CD4-positive, alpha-beta T cell (primary cell): Measurements from ENCODE around the gene DYNC2I2. TPM values are rescaled to one million over a fixed set of nuclear protein-coding genes. Genes with fewer than 3 reads are reported as not detected.

Experiments
- ATAC-seq: fragments of 200-7000 bp; cut with Tn5 transposase; one replicate; pipeline ENCODE4 v1.10.0; 2022; ENCODE audit warnings: mild to moderate bottlenecking; ENCODE audit not compliant: poor library complexity
- CTCF ChIA-PET: fragments of 350-600 bp; sonication (Branson Sonifier 250); formaldehyde crosslinking; loops from one replicate; lab custom pipeline; 2021; ENCODE audit warnings: antibody characterized with exemption, inconsistent platforms; lab: Charles Lee
- POLR2A ChIA-PET: fragments of 350-600 bp; sonication (Branson Sonifier 250); formaldehyde crosslinking; loops from one replicate; lab custom pipeline; 2021; ENCODE audit warnings: antibody characterized with exemption, inconsistent platforms; lab: Charles Lee
- DNase-seq, 14 experiments: peaks; one replicate each; pipeline ENCODE4 v3.0.0-alpha.2; 2013 to 2020; ENCODE audit warnings: mixed read lengths in 2 of 14
- H3K27ac ChIP-seq, 2 donors: one replicate each; pipeline versions ENCODE4 v1.5.1 to v1.7.0; 2013; ENCODE audit warnings: low read length in 2 of 2, low read depth in 1 of 2, mild to moderate bottlenecking in 1 of 2
- H3K27me3 ChIP-seq, 2 experiments: 1 replicate in 1 of 2; 2 replicates in 1 of 2; pipeline versions ENCODE4 v1.6.1 to v1.7.0; 2013; ENCODE audit warnings: low read length in 2 of 2, control low read depth in 1 of 2, mild to moderate bottlenecking in 1 of 2, moderate library complexity in 1 of 2; ENCODE audit not compliant: insufficient read depth in 2 of 2, control insufficient read depth in 1 of 2
- H3K36me3 ChIP-seq: one replicate; pipeline ENCODE4 v1.6.1; 2013; ENCODE audit warnings: low read length, control low read depth; ENCODE audit not compliant: insufficient read depth
- H3K4me1 ChIP-seq: one replicate; pipeline ENCODE4 v1.6.1; 2013; ENCODE audit warnings: low read length, control low read depth; ENCODE audit not compliant: insufficient read depth
- H3K4me3 ChIP-seq: one replicate; pipeline ENCODE4 v1.5.1; 2013; ENCODE audit warnings: mild to moderate bottlenecking, low read length, moderate library complexity
- H3K9me3 ChIP-seq, 2 experiments: 1 replicate in 1 of 2; 2 replicates in 1 of 2; pipeline versions ENCODE4 v1.6.1 to v1.7.0; 2013; ENCODE audit warnings: low read length in 2 of 2, mild to moderate bottlenecking in 2 of 2, control low read depth in 1 of 2, moderate library complexity in 1 of 2; ENCODE audit not compliant: control insufficient read depth in 1 of 2, insufficient read depth in 1 of 2
- H3K27ac Mint-ChIP-seq: one replicate; pipeline ENCODE4 v1.8.0; 2020; ENCODE audit warnings: mixed read lengths
- H3K27me3 Mint-ChIP-seq: one replicate; pipeline ENCODE4 v1.8.0; 2021; ENCODE audit warnings: mixed read lengths
- H3K36me3 Mint-ChIP-seq: one replicate; pipeline ENCODE4 v1.8.0; 2021; ENCODE audit warnings: low read depth, mixed read lengths
- H3K4me1 Mint-ChIP-seq: one replicate; pipeline ENCODE4 v1.8.0; 2021; ENCODE audit warnings: low read depth, mixed read lengths
- H3K4me3 Mint-ChIP-seq: one replicate; pipeline ENCODE4 v1.8.0; 2020; ENCODE audit warnings: mild to moderate bottlenecking, mixed read lengths
- H3K9me3 Mint-ChIP-seq: one replicate; pipeline ENCODE4 v1.8.0; 2020; ENCODE audit warnings: mixed read lengths
- intact Hi-C, 2 experiments: fragments of 100-400 bp; cut with DNase I in 1 of 2; cut with micrococcal nuclease in 1 of 2; formaldehyde crosslinking; loops; one replicate each; pipeline versions ENCODE4 v1.15.1 to v1.9.0; 2023 to 2025; cut with DNase I, micrococcal nuclease
- total RNA-seq, 174 experiments: library from RNA in 2 of 174; stranded (reverse) in 2 of 174; gene quantifications; one replicate each; pipeline ENCODE4 v1.2.3 and lab custom pipeline; 2021 to 2026
- TF ChIP-seq, protein P1 (sequence below): fragments of 200-600 bp; IDR thresholded peaks from one replicate; pipeline ENCODE4 v1.8.0; 2022; ENCODE audit warnings: antibody characterized with exemption, mild to moderate bottlenecking

DYNC2I2 gene
- total RNA-seq, 2 experiments from 2014 or later: 2.2 to 3.2 TPM

DNA sequence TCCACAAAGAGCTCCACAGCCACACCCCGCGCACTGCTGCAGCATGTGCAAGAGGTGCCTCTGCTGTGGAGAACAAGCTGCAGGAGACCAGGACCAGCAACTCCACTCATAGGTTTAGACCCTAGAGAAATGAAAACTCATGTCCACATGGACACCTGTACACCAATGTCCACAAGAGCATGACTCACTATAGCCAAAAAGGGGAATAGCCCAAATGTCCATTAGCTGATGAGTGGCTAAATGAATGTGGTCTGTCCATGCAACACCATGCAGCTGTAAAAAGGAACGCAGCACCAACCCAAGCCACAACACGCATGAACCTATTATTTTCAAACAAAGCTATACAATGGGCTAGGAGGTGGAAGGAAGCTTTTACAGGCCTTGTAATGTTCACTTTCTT lies 18.1 kb downstream of the DYNC2I2 start:
- Histone ChIP-seq H3K27ac (no peak overlapping the region), H3K4me1 (no peaks in the 10 kb centered on the region), H3K4me3 (no peak overlapping the region), H3K9me3 (no peaks in the 10 kb centered on the region), H3K27me3 (no peaks in the 10 kb centered on the region), H3K36me3 (peaks cover 7% of the 10 kb centered on the region)
- no peak for ATAC-seq
- Mint-ChIP-seq H3K27me3 (no peaks in the 10 kb centered on the region), H3K36me3 (peaks cover 2% of the 10 kb centered on the region), H3K27ac (no peak overlapping the region), H3K4me3 (no peak overlapping the region), H3K4me1 (no peaks in the 10 kb centered on the region), H3K9me3 (no peaks in the 10 kb centered on the region)
- DNase-seq: no peak
- TF ChIP-seq, protein P1, sequence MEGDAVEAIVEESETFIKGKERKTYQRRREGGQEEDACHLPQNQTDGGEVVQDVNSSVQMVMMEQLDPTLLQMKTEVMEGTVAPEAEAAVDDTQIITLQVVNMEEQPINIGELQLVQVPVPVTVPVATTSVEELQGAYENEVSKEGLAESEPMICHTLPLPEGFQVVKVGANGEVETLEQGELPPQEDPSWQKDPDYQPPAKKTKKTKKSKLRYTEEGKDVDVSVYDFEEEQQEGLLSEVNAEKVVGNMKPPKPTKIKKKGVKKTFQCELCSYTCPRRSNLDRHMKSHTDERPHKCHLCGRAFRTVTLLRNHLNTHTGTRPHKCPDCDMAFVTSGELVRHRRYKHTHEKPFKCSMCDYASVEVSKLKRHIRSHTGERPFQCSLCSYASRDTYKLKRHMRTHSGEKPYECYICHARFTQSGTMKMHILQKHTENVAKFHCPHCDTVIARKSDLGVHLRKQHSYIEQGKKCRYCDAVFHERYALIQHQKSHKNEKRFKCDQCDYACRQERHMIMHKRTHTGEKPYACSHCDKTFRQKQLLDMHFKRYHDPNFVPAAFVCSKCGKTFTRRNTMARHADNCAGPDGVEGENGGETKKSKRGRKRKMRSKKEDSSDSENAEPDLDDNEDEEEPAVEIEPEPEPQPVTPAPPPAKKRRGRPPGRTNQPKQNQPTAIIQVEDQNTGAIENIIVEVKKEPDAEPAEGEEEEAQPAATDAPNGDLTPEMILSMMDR: no peak
- intact Hi-C loops: no loop called here
- ChIA-PET POLR2A (interaction anchor here (0.6 to 1.3 kb wide), 4 partner anchors 13 to 50 kb away, joined by 3 to 4 read pairs (median 3); partner anchors contain the start of gene SET), CTCF (interaction anchor here (0.6 kb wide), 1 partner anchor 989 kb away, joined by 3 read pairs; no protein-coding TSS in a partner anchor)

GRCh38 chr9:128637656-128638055 lies 19.0 kb downstream of the DYNC2I2 start:
- Mint-ChIP-seq H3K4me3 (no peak overlapping the region), H3K9me3 (no peaks in the 10 kb centered on the region), H3K36me3 (peaks cover 11% of the 10 kb centered on the region), H3K27ac (no peak overlapping the region), H3K4me1 (no peaks in the 10 kb centered on the region), H3K27me3 (no peaks in the 10 kb centered on the region)
- DNase-seq: no peak
- Histone ChIP-seq H3K27me3 (no peaks in the 10 kb centered on the region), H3K4me1 (no peaks in the 10 kb centered on the region), H3K27ac (no peak overlapping the region), H3K36me3 (peaks cover 16% of the 10 kb centered on the region), H3K4me3 (no peak overlapping the region), H3K9me3 (no peaks in the 10 kb centered on the region)
- ChIA-PET POLR2A (interaction anchor here (0.6 kb wide), 1 partner anchor 157 kb away, joined by 4 read pairs; no protein-coding TSS in a partner anchor), CTCF (no interaction called here)
- TF ChIP-seq, protein P1: no peak
- intact Hi-C loops: no loop called here
- no peak for ATAC-seq

DNA sequence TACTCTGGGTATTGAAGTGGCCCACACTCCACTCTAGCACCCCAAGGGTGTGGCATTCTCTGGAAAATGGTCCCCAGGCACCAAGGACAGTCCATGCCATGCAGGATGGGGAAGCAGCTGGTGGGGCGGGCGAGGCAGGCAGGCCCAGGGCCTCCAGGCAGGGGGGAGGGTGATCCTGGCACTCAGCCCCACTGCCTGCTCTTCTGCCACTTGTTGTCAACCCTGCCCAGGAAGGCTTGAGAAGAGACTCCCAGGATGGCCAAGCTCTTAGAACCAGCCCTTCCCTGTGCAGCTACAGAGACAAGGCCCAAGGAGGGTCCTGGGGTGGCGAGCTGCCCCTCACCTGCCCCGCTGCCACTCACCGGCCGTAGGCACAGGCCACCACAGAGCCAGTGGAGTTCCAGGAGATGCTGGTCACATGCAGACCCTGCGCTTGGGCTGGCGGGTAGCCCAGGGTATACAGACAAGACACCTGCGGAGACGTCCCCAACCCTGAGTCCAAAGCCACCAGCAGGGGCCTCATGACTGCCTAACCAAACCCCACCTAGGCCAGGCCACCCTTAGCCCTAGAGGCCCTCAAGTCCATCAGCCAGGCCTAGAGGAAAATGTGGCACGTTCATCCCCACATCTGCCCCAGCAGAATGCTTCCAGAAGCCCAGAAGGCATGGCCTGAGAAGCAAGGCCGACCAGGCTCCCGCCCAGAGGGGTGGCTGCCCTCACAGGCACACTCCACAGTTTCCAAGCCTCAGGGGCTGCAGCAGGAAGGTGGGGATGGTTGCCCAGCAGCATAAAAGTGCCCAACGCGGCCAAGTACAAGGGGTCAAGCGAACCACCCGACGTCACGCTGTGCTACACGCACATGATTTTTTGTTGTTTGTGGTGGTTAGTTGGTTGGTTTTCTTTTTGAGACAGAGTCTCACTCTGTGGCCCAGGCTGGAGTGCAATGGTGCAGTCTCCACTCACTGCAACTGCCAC lies 19.8 kb downstream of the DYNC2I2 start:
- H3K4me1 ChIP-seq: no peaks in the 10 kb centered on the region
- ChIA-PET POLR2A (no interaction called here), CTCF (no interaction called here)
- no peaks in the 10 kb centered on the region for H3K9me3 ChIP-seq
- H3K36me3 ChIP-seq: peaks cover 25% of the 10 kb centered on the region
- Mint-ChIP-seq H3K27ac (no peak overlapping the region), H3K36me3 (peaks cover 20% of the 10 kb centered on the region), H3K4me3 (no peak overlapping the region), H3K27me3 (no peaks in the 10 kb centered on the region), H3K9me3 (no peaks in the 10 kb centered on the region), H3K4me1 (no peaks in the 10 kb centered on the region)
- DNase-seq (no peak), ATAC-seq (no peak)
- H3K4me3 ChIP-seq: no peak overlapping the region
- TF ChIP-seq, protein P1: no peak
- H3K27me3 ChIP-seq: no peaks in the 10 kb centered on the region
- intact Hi-C loops: no loop called here
- H3K27ac ChIP-seq: no peak overlapping the region
